Activated naive CD8-positive, alpha-beta T cell (primary cell): ENCODE results near the gene STK17B.
"Not testable (repeated sequence)": the region's sequence is repeated elsewhere in the genome, so short reads cannot be mapped to it uniquely, and the experiment has no call there.

Source experiments
- H3K27ac Mint-ChIP-seq: one replicate; pipeline ENCODE4 v1.8.0; 2021; ENCODE audit warnings: mixed read lengths
- H3K27me3 Mint-ChIP-seq: one replicate; pipeline ENCODE4 v1.8.0; 2021; ENCODE audit warnings: mixed read lengths
- H3K36me3 Mint-ChIP-seq: one replicate; pipeline ENCODE4 v1.8.0; 2021; ENCODE audit warnings: mixed read lengths
- H3K4me1 Mint-ChIP-seq: one replicate; pipeline ENCODE4 v1.8.0; 2021; ENCODE audit warnings: low read depth, mixed read lengths
- H3K4me3 Mint-ChIP-seq: one replicate; pipeline ENCODE4 v1.8.0; 2021; ENCODE audit warnings: mild to moderate bottlenecking, mixed read lengths
- H3K9me3 Mint-ChIP-seq: one replicate; pipeline ENCODE4 v1.8.0; 2021; ENCODE audit warnings: low read depth, mixed read lengths

Gene STK17B

DNA sequence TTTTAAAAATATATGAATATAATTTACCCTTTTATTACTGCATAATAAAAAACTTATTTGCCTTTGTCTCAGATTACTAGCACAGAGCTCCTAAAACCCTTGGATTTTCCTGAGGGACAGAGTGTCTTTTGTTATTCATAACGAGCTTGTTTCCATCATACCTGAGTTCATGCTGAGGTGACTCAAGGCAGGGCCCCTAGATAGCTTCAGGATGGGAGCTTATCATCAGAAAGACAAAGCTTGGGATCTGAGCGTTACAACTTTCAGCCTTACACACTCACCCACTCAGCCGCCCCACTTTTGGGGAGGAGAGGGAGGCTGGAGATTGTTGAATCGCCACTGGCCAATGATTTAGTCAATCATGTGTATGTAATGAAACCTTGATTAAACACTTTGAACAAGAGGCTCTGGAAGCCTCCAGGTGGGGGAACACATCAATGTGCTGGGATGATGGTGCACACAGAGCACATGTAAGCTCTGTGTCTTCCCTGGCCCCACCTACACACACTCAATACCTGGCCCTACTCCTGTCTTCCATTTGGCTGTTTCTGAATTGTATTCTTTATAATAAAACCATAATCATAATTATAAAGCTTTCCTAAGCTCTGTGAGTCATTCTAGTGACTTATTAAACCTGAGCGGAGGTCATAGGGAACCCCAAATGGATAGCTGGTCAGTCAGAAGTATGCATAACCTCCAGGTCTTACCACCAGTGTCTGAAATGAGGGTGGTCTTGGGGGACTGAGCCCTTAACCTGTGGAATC, 74.2 kb downstream of the STK17B start:
- Mint-ChIP-seq H3K27me3 (no peaks in the 10 kb centered on the region), H3K27ac (no peak overlapping the region), H3K4me3 (no peak overlapping the region), H3K4me1 (peaks cover 17% of the 10 kb centered on the region), H3K9me3 (peaks cover 8% of the 10 kb centered on the region), H3K36me3 (peaks cover 8% of the 10 kb centered on the region)

DNA sequence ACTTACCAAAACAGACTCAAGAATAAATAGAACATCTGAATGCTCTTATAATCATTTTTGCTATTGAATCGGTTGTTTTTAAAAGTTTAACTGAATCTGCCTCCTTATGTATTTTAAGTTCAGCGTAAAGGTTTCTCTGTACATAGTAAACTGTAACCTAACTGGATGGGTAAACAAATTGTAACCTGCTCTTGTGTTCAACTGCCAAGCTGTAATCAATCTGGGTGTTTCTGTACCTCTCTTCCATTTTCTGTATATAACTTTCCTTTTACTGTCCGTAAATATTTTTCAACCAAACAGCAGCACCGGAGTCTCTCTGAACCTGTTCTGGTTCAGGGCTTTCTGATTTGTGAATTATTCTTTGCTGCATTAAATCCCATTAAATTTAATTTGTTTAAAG, 75.1 kb downstream of the STK17B start:
- H3K9me3 Mint-ChIP-seq: peaks cover 8% of the 10 kb centered on the region
- H3K27ac Mint-ChIP-seq: no peak overlapping the region
- H3K4me3 Mint-ChIP-seq: no peak overlapping the region
- H3K36me3 Mint-ChIP-seq: peaks cover 8% of the 10 kb centered on the region
- H3K27me3 Mint-ChIP-seq: no peaks in the 10 kb centered on the region
- peaks cover 8% of the 10 kb centered on the region for H3K4me1 Mint-ChIP-seq

DNA sequence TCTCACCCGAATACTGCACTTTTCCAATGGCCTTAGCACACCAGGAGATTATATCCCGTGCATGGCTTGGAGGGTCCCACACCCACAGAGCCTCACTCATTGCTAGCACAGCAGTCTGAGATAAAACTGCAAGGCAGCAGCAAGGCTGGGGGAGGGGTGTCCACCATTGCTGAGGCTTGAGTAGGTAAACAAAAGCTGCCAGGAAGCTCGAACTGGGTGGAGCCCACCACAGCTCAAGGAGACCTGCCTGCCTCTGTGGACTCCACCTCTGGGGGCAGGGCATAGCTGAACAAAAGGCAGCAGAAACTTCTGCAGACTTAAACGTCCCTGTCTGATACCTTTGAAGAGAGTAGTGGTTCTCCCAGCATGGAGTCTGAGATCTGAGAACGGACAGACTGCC, 81.9 kb downstream of the STK17B start:
- Mint-ChIP-seq H3K36me3 (peaks cover 15% of the 10 kb centered on the region), H3K9me3 (peaks cover 13% of the 10 kb centered on the region), H3K4me1 (peaks cover 22% of the 10 kb centered on the region)
- H3K27ac Mint-ChIP-seq, H3K4me3 Mint-ChIP-seq, H3K27me3 Mint-ChIP-seq: not testable (repeated sequence)

DNA sequence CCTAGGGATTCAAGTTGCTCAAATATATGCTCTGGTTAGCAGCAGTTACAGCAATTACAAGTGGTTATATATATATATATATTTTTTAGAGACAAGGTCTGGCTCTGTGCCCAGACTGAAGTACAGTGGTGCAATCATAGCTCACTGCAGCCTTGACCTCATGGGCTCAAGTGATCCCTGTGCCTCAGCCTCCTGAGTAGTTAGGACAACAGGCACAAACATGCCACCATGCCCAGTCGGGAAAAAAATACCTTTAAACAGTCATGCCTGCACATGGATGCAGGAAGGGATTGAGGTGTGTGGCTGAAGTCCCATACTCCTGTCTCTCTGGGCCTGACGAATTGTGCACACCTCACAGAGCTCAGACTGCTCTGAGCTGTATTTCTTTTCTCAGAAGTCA, 83.2 kb downstream of the STK17B start:
- H3K4me3 Mint-ChIP-seq: no peak overlapping the region
- H3K36me3 Mint-ChIP-seq: peaks cover 7% of the 10 kb centered on the region
- peaks cover 22% of the 10 kb centered on the region for H3K4me1 Mint-ChIP-seq
- H3K27me3 Mint-ChIP-seq: no peaks in the 10 kb centered on the region
- no peak overlapping the region for H3K27ac Mint-ChIP-seq
- H3K9me3 Mint-ChIP-seq: peaks cover 9% of the 10 kb centered on the region

DNA sequence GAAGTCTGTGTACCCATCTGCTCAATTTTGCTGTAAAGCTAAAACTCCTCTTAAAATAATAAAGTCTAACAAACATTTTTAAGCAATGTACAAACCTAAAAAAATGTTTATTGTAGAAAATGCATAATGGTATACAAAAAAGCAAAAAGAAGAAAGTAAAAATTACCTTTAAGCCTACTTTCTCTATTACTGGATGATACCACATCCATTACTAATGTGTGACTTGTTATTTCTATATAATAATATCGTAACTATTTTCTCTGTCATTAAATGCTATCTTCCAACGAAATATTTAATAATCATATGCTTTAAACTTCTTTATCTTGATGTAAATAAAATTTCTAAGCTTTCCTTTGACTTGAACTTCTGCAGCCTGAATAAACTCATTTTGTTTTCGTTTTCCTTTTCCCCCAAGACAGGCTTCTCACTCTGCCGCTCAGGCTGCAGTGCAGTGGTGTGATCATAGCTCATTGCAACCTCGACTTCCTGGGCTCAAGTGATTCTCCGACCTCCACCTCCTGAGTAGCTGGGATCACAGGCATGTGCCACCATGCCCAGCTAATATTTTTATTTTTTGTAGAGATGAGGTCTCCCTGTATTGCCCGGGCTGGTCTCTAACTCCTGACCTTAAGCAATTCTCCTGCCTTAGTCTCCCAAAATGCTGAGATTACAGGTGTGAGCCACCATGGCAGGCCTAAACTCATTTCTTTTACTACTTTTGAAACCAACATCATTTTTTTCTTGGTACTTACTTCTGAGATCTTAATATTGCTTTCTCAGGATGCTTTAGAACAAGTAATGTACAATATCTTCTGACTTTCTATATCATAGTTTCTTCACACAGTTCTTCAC, 84.6 kb downstream of the STK17B start:
- no peak overlapping the region for H3K27ac Mint-ChIP-seq
- no peaks in the 10 kb centered on the region for H3K27me3 Mint-ChIP-seq
- peaks cover 25% of the 10 kb centered on the region for H3K4me1 Mint-ChIP-seq
- H3K36me3 Mint-ChIP-seq: peaks cover 17% of the 10 kb centered on the region
- H3K9me3 Mint-ChIP-seq: peaks cover 19% of the 10 kb centered on the region
- no peak overlapping the region for H3K4me3 Mint-ChIP-seq

DNA sequence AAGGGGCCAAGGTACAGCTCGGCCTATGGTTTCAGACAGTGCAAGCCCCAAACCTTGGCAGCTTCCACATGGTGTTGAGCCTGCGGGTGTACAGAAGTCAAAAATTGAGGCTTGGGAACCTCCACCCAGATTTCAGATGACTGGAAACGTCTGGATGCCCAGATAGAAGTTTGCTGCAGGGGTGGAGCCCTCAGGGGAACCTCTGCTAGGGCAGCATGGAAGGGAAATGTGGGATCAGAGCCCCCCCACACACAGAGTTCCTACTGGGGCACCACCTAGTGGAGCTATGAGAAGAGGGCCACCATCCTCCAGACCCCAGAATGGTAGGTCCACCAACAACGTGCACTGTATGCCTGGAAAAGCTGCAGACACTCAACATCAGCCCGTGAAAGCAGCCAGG, 87.8 kb downstream of the STK17B start:
- Mint-ChIP-seq H3K9me3 (peaks cover 14% of the 10 kb centered on the region), H3K36me3 (peaks cover 10% of the 10 kb centered on the region), H3K27me3 (no peaks in the 10 kb centered on the region), H3K4me1 (peaks cover 32% of the 10 kb centered on the region), H3K27ac (no peak overlapping the region), H3K4me3 (no peak overlapping the region)
